PC-3 (cell line): ENCODE data around the gene BTBD16. TPM values are rescaled to one million over a fixed set of nuclear protein-coding genes. Genes with fewer than 3 reads are reported as not detected.
A peak's percentile ranks its signal among the peaks of the same experiment; 100 is the strongest.

Source experiments
- ATAC-seq: fragments of 200-7000 bp; cut with Tn5 transposase; 2 replicates; pipeline ENCODE4 v1.9.1; 2020; ENCODE audit warnings: mild to moderate bottlenecking, moderate library complexity
- BruUV-seq: library from RNA; stranded (reverse); fragments of 400-500 nt; replicated peaks from 2 replicates; lab custom pipeline; 2021; lab: Mats Ljungman, UMichigan
- CTCF ChIA-PET: fragments of 300-600 bp; sonication (Branson Sonifier 250); formaldehyde crosslinking; loops from one replicate; lab custom pipeline; 2022; ENCODE audit warnings: antibody characterized with exemption; lab: Charles Lee
- POLR2A ChIA-PET: fragments of 300-600 bp; sonication (Branson Sonifier 250); formaldehyde crosslinking; loops from one replicate; lab custom pipeline; 2022; ENCODE audit warnings: antibody characterized with exemption; ENCODE audit not compliant: unreplicated experiment; lab: Charles Lee
- DNase-seq: peaks from one replicate; pipeline ENCODE4 v3.0.0-alpha.2; 2015
- H2AFZ ChIP-seq: fragments of 300-600 bp; sonication (generic); 2 replicates; pipeline ENCODE4 v1.6.0; 2016; ENCODE audit warnings: antibody characterized with exemption, low read length
- H3F3A ChIP-seq: fragments of 300-600 bp; sonication (generic); one replicate; pipeline ENCODE4 v1.6.0; 2017; ENCODE audit warnings: antibody characterized with exemption, low read length, control low read depth, mild to moderate bottlenecking; ENCODE audit not compliant: unreplicated experiment
- H3K27ac ChIP-seq: fragments of 300-600 bp; sonication (generic); 2 replicates; pipeline ENCODE4 v1.5.1; 2016; ENCODE audit warnings: mild to moderate bottlenecking, low read length
- H3K27me3 ChIP-seq: fragments of 300-600 bp; sonication (generic); 2 replicates; pipeline ENCODE4 v1.6.1; 2016; ENCODE audit warnings: low read length, mixed read lengths
- H3K36me3 ChIP-seq: fragments of 300-600 bp; sonication (generic); 2 replicates; pipeline ENCODE4 v1.6.1; 2016; ENCODE audit warnings: low read depth, mixed run types, low read length, mixed read lengths
- H3K4me1 ChIP-seq: fragments of 300-600 bp; sonication (generic); 2 replicates; pipeline ENCODE4 v1.5.1; 2016; ENCODE audit warnings: low read length; ENCODE audit not compliant: insufficient read depth
- H3K4me2 ChIP-seq: fragments of 300-600 bp; sonication (generic); 2 replicates; pipeline ENCODE4 v1.6.0; 2016; ENCODE audit warnings: low read length
- H3K4me3 ChIP-seq: fragments of 300-600 bp; sonication (generic); 2 replicates; pipeline ENCODE4 v1.5.1; 2016; ENCODE audit warnings: mild to moderate bottlenecking, low read length, mixed read lengths
- H3K79me2 ChIP-seq: fragments of 300-600 bp; sonication (generic); 2 replicates; pipeline ENCODE4 v1.6.1; 2017; ENCODE audit warnings: low read length, mixed read lengths
- H3K9ac ChIP-seq: fragments of 300-600 bp; sonication (generic); 2 replicates; pipeline ENCODE4 v1.6.0; 2016; ENCODE audit warnings: mild to moderate bottlenecking, low read length
- H3K9me2 ChIP-seq: fragments of 300-600 bp; sonication (generic); replicated peaks from 2 replicates; pipeline ENCODE4 v1.6.1; 2016; ENCODE audit warnings: mixed run types, low read length, mixed read lengths
- H3K9me3 ChIP-seq: fragments of 300-600 bp; sonication (generic); 2 replicates; pipeline ENCODE4 v1.6.1; 2016; ENCODE audit warnings: low read length, mixed read lengths
- H4K20me1 ChIP-seq: fragments of 300-600 bp; sonication (generic); 2 replicates; pipeline ENCODE4 v1.6.1; 2016; ENCODE audit warnings: low read length, mixed read lengths
- EZH2 ChIP-seq: fragments of 300-600 bp; sonication (generic); IDR thresholded peaks from one replicate; pipeline ENCODE4 v1.6.1; 2017; ENCODE audit warnings: antibody characterized with exemption, mild to moderate bottlenecking, low read length; ENCODE audit not compliant: unreplicated experiment
- EZH2phosphoT487 ChIP-seq: fragments of 300-600 bp; sonication (generic); IDR thresholded peaks from 2 replicates; pipeline ENCODE4 v1.6.1; 2018; ENCODE audit warnings: mild to moderate bottlenecking, antibody characterized with exemption, low read length, borderline replicate concordance
- intact Hi-C: fragments of 100-400 bp; cut with micrococcal nuclease; formaldehyde crosslinking; loops from 2 replicates; pipeline ENCODE4 v1.9.0; 2023
- total RNA-seq: library from RNA; depleted of rRNA; stranded (reverse); fragments of >200 nt; gene quantifications from 2 replicates; pipeline ENCODE4 v1.2.3, GENCODE V29; 2014
- TF ChIP-seq, protein P1 (sequence below): fragments of 300-600 bp; sonication (generic); conservative IDR thresholded peaks from 2 replicates; pipeline ENCODE4 v1.5.1; 2017; ENCODE audit warnings: antibody characterized with exemption, low read depth, mild to moderate bottlenecking, low read length

BTBD16 gene
- total RNA-seq, 1 experiment from 2014 or later, result not detected

DNA sequence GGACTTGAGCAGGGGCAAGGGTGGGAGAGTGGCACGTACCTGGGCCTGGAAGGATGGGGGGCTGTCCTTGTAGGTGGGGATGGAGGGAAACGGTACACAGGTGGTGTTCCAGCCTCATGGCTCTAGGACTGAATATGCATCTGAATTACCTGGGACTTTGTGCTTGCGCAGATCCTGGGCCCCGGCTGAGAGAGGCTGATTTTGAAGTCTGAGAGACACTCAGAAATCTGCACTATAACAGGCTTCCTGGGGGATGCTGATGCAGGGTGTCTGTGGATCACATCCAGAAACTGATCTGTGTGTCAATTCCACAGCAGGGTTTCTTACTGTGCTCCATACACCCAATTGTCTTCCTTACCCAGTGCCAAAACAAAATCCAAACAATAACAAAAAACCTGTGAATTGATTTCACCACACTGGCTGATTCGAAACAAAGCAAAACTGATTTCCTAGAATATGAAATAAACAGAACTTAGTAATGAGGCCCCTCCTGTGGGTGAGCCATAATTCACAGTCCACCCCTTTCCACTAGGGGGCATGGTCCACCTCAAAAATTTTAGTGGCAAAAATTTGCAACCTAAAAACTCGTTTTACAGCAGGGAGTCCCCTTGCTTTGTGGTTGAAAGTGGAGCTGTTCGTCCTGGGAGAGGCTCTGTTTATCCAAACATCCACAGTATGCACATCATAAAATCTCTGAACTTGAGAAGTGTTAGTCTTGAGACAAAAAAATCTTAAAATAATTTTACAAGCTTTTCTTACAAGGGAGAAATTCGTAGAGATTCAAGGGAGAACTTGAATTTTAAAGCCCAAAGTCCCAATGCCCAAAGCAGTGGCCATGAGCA is 71.4 kb downstream of the BTBD16 start:
- H3K4me1 ChIP-seq, result no peaks in the 10 kb centered on the region; the same call in 1 of the 2 replicates
- no peaks in the 10 kb centered on the region for H3K79me2 ChIP-seq
- H3K9ac ChIP-seq, result no peak overlapping the region
- ATAC-seq (peak; percentile 71), DNase-seq (peak; percentile 73)
- H2AFZ ChIP-seq, result no peak overlapping the region
- no peaks in the 10 kb centered on the region for H4K20me1 ChIP-seq
- ChIA-PET CTCF (interaction anchor here (0.5 to 1.1 kb wide), 8 partner anchors 11 to 223 kb away, joined by 3 to 11 read pairs (median 3); partner anchors contain the start of gene PLEKHA1), POLR2A (no interaction called here)
- no TSS peak for BruUV-seq
- no peak for TF ChIP-seq EZH2
- TF ChIP-seq, protein P1, sequence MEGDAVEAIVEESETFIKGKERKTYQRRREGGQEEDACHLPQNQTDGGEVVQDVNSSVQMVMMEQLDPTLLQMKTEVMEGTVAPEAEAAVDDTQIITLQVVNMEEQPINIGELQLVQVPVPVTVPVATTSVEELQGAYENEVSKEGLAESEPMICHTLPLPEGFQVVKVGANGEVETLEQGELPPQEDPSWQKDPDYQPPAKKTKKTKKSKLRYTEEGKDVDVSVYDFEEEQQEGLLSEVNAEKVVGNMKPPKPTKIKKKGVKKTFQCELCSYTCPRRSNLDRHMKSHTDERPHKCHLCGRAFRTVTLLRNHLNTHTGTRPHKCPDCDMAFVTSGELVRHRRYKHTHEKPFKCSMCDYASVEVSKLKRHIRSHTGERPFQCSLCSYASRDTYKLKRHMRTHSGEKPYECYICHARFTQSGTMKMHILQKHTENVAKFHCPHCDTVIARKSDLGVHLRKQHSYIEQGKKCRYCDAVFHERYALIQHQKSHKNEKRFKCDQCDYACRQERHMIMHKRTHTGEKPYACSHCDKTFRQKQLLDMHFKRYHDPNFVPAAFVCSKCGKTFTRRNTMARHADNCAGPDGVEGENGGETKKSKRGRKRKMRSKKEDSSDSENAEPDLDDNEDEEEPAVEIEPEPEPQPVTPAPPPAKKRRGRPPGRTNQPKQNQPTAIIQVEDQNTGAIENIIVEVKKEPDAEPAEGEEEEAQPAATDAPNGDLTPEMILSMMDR, result peak; percentile 81
- TF ChIP-seq EZH2phosphoT487, result no peak
- H3K4me2 ChIP-seq, result no peak overlapping the region
- H3F3A ChIP-seq, result no peaks in the 10 kb centered on the region
- no peak overlapping the region for H3K4me3 ChIP-seq
- no peaks in the 10 kb centered on the region for H3K36me3 ChIP-seq
- no peak overlapping the region for H3K27ac ChIP-seq
- no peaks in the 10 kb centered on the region for H3K9me2 ChIP-seq
- H3K27me3 ChIP-seq, result no peaks in the 10 kb centered on the region
- H3K9me3 ChIP-seq, result no peaks in the 10 kb centered on the region
- intact Hi-C loops, result loop anchor here (1.0 to 5.0 kb wide), 4 partner anchors 32 to 225 kb away; partner anchors contain the start of gene PLEKHA1

DNA sequence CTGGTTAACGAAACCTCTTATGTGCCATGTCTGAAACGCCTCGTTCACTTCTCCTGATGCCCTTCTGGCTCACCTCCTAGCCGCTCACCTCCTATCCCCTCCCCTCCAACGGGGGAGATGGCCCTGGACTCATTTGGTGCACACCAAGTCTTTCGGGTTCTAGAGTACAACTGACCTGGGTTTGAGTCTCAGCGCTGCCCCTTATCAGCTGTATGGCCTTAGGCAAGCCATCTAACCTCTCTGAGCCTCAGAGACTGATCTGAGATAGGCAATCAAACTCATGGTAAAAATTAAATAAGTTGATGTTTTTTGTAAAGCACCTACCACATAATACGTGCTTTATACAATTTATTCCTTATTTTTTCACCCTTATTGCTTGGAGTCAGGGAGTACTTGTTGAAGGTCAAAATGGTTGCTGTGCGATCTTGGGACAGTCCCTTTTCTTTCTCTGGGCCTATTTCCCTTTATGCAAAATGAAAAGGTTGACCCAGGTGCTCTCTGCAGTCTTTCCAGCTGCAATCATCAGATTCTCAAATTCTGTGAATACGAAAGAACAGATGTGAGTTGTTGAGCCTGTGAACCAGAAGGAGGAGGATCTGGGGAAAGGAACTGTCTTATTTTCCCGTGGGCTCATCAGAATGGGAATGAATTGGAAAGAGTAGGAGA is 72.2 kb downstream of the BTBD16 start:
- H2AFZ ChIP-seq, result no peak overlapping the region
- ATAC-seq (no peak), DNase-seq (no peak)
- ChIA-PET CTCF (interaction anchor here (0.6 to 1.1 kb wide), 7 partner anchors 10 to 222 kb away, joined by 3 to 11 read pairs (median 3); partner anchors contain the start of gene PLEKHA1), POLR2A (no interaction called here)
- BruUV-seq, result no TSS peak
- H3K27ac ChIP-seq, result no peak overlapping the region
- H3K4me3 ChIP-seq, result no peak overlapping the region
- H3K27me3 ChIP-seq, result no peaks in the 10 kb centered on the region
- H3K79me2 ChIP-seq, result no peaks in the 10 kb centered on the region
- H3K9me2 ChIP-seq, result no peaks in the 10 kb centered on the region
- H3F3A ChIP-seq, result no peaks in the 10 kb centered on the region
- no peaks in the 10 kb centered on the region for H3K9me3 ChIP-seq
- TF ChIP-seq, protein P1, result no peak
- TF ChIP-seq EZH2phosphoT487 (no peak), EZH2 (no peak)
- intact Hi-C loops, result loop anchor here (2.0 to 5.0 kb wide), 3 partner anchors 32 to 224 kb away; partner anchors contain the start of gene PLEKHA1
- H4K20me1 ChIP-seq, result no peaks in the 10 kb centered on the region
- H3K4me1 ChIP-seq, result no peaks in the 10 kb centered on the region; the same call in 1 of the 2 replicates
- no peaks in the 10 kb centered on the region for H3K36me3 ChIP-seq
- H3K4me2 ChIP-seq, result no peak overlapping the region
- no peak overlapping the region for H3K9ac ChIP-seq
